OCI-LY1 (cell line): ENCODE results near the gene CRYAA.
"Not testable (repeated sequence)": the region's sequence is repeated elsewhere in the genome, so short reads cannot be mapped to it uniquely, and the experiment has no call there.

ENCODE experiments used
- H2AFZ ChIP-seq: fragments of 200-600 bp; sonication (generic), shearing (Covaris generic); 2 replicates; pipeline ENCODE4 v1.6.0; 2014; ENCODE audit warnings: antibody characterized with exemption, mild to moderate bottlenecking, low read length
- H3F3A ChIP-seq: fragments of 200-600 bp; sonication (generic), shearing (Covaris generic); 2 replicates; pipeline ENCODE4 v1.6.0; 2014; ENCODE audit warnings: mild to moderate bottlenecking, antibody characterized with exemption, low read length, moderate library complexity; ENCODE audit not compliant: insufficient read depth
- H3K27ac ChIP-seq: fragments of 200-600 bp; sonication (generic); 2 replicates; pipeline ENCODE4 v1.5.1; 2014; ENCODE audit warnings: low read length, mixed run types, mild to moderate bottlenecking, low read depth; ENCODE audit not compliant: poor library complexity, severe bottlenecking
- H3K27me3 ChIP-seq: fragments of 200-600 bp; sonication (generic); 2 replicates; pipeline ENCODE4 v1.6.0; 2014; ENCODE audit warnings: antibody characterized with exemption, mild to moderate bottlenecking, low read length, moderate library complexity; ENCODE audit not compliant: insufficient read depth
- H3K36me3 ChIP-seq: fragments of 200-600 bp; sonication (generic); 2 replicates; pipeline ENCODE4 v1.6.1; 2014; ENCODE audit warnings: mild to moderate bottlenecking, antibody characterized with exemption, low read length, moderate library complexity, mixed read lengths; ENCODE audit not compliant: insufficient read depth
- H3K4me1 ChIP-seq: fragments of 200-600 bp; sonication (generic); 2 replicates; pipeline ENCODE4 v1.5.1; 2014; ENCODE audit warnings: mild to moderate bottlenecking, low read length, moderate library complexity; ENCODE audit not compliant: insufficient read depth, severe bottlenecking
- H3K4me2 ChIP-seq: fragments of 200-600 bp; sonication (generic), shearing (Covaris generic); 2 replicates; pipeline ENCODE4 v1.6.1; 2014; ENCODE audit warnings: low read length
- H3K4me3 ChIP-seq: fragments of 200-600 bp; sonication (generic); 2 replicates; pipeline ENCODE4 v1.5.1; 2014; ENCODE audit warnings: low read length, low read depth, mild to moderate bottlenecking, mixed read lengths; ENCODE audit not compliant: poor library complexity, severe bottlenecking
- H3K79me2 ChIP-seq: fragments of 200-600 bp; shearing (Covaris generic); 2 replicates; pipeline ENCODE4 v1.6.1; 2016; ENCODE audit warnings: mixed run types, low read length, mixed read lengths; ENCODE audit not compliant: insufficient read depth
- H3K9ac ChIP-seq: fragments of 200-600 bp; sonication (generic), shearing (Covaris generic); 2 replicates; pipeline ENCODE4 v1.6.1; 2014; ENCODE audit warnings: mild to moderate bottlenecking, low read length, mixed read lengths
- H3K9me2 ChIP-seq: fragments of 200-600 bp; sonication (generic), shearing (Covaris generic); 2 replicates; pipeline ENCODE4 v1.6.1; 2014; ENCODE audit warnings: low read depth, mild to moderate bottlenecking, low read length, mixed read lengths
- H3K9me3 ChIP-seq: fragments of 200-600 bp; shearing (Covaris generic); 2 replicates; pipeline ENCODE4 v1.6.1; 2014; ENCODE audit warnings: low read length, mixed read lengths
- H4K20me1 ChIP-seq: fragments of 200-600 bp; sonication (generic), shearing (Covaris generic); 2 replicates; pipeline ENCODE4 v1.6.0; 2016; ENCODE audit warnings: mild to moderate bottlenecking, low read length; ENCODE audit not compliant: insufficient read depth

CRYAA gene

DNA sequence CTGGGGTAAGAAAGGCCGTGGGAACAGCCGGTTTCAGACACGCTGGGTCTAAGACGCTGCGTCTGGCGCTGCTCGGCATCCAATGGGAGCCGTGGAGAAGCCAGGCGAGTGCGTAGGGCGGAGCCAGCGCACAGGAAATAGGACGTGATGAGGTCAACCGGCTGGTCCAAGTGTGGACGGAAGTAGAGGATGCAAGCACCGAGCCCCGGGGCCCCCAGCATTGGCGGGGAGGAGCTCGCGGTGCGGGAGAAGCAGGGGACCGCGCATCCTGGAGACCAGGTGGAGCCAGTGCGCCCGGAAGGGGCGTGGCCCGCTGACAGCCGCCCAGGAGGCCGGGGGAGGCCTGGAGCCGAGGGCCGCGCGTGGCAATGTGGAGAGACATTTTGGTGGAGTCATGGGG, 15.2 kb upstream of the CRYAA start:
- not testable (repeated sequence) for H4K20me1 ChIP-seq, H2AFZ ChIP-seq, H3K9me2 ChIP-seq, H3K27me3 ChIP-seq, H3K4me3 ChIP-seq, H3K9me3 ChIP-seq, H3K36me3 ChIP-seq, H3K9ac ChIP-seq, H3K4me1 ChIP-seq, H3F3A ChIP-seq, H3K79me2 ChIP-seq, H3K27ac ChIP-seq, H3K4me2 ChIP-seq

DNA sequence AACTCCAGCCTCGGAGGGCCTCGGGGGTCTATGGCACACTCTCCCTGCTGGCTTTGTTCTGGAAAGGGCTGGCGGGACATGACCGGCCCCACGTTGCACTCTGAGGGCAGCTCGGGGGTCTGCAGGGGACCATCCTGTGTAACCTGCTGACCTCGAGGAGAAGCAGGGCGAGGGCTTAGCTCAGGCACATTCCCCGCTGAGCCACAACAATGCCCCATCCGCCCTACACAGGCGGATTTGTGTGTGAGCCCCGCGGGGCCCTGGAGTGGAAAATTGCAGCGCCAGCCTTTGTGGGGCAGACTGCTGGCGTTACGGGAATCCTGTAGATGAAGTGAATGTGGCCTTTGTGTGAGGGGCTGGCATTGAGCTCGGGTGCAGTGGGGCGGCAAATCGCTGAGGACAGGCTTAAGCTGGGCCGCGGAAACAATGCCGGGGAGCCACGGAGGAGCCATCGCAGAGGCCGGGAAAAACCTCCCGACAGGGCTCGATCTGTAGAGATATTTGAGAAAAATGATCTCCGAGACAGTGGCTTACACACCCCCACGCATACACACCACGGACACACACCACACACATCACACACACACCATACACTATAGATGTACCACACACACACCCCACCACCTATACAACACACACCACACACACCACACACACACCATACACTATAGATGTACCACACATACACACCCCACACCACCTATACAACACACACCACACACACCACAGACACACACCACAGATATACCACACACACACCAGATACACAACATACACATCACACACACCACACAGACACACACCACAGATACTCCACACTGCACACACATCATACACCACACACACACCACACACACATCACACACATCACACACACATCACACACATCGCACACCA, 9.3 kb upstream of the CRYAA start:
- H3F3A ChIP-seq, H3K36me3 ChIP-seq, H4K20me1 ChIP-seq, H3K27ac ChIP-seq, H3K4me2 ChIP-seq, H3K9me2 ChIP-seq, H3K79me2 ChIP-seq, H3K4me3 ChIP-seq, H2AFZ ChIP-seq, H3K9me3 ChIP-seq, H3K9ac ChIP-seq, H3K27me3 ChIP-seq, H3K4me1 ChIP-seq: not testable (repeated sequence)

DNA sequence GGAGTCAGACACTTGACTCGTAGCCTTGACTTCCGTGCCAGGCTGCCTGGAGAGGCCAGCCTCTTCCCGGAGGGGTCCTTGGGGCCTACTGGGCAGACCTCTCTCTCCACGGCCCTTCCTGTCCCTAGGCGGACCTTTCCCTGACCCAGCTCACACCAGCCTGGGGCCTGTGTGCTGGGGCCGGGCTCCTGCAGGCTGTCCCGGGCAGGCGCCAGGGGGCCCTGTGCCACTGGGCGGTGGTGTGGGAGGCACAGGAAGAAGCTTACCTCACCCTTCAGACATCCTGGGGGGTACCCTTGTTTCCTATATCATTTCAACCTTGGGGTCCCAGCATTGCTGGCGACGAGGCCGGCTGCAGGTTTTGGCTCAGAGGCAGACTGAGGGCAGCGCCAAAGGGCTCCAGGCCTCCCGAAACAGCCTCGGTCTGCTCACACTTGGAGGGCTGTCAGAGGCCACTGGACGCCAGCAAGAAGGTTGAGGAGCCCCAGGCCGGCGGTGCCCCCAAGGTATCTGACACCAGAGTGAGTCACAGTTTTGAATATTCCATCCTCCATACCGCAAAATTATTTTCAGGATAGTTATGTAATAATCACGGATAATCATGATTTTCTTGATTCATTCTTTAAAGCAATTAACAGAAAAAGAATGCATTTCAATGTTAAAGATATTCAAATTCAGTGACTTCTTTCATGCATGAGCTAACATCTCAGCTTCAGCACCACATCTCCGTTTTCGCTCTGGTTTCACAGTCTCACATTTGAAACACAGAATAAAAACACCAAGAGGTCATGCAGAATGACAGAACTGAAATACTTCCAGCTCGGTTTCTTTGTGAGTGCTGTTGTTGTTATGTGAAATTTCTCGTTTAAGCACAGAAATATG, 6.7 kb upstream of the CRYAA start:
- H3K27me3 ChIP-seq, H3K4me2 ChIP-seq, H3K79me2 ChIP-seq, H3K9me2 ChIP-seq, H3F3A ChIP-seq, H3K9ac ChIP-seq, H4K20me1 ChIP-seq, H2AFZ ChIP-seq, H3K27ac ChIP-seq, H3K9me3 ChIP-seq, H3K36me3 ChIP-seq, H3K4me1 ChIP-seq, H3K4me3 ChIP-seq: not testable (repeated sequence)

GRCh38 chr21:43162708-43163205, 6.1 kb upstream of the CRYAA start:
- not testable (repeated sequence) for H3K9me2 ChIP-seq, H4K20me1 ChIP-seq, H3K4me2 ChIP-seq, H3K79me2 ChIP-seq, H3K36me3 ChIP-seq, H3K4me3 ChIP-seq, H3K9ac ChIP-seq, H3K9me3 ChIP-seq, H3K27ac ChIP-seq, H2AFZ ChIP-seq, H3F3A ChIP-seq, H3K4me1 ChIP-seq, H3K27me3 ChIP-seq

DNA sequence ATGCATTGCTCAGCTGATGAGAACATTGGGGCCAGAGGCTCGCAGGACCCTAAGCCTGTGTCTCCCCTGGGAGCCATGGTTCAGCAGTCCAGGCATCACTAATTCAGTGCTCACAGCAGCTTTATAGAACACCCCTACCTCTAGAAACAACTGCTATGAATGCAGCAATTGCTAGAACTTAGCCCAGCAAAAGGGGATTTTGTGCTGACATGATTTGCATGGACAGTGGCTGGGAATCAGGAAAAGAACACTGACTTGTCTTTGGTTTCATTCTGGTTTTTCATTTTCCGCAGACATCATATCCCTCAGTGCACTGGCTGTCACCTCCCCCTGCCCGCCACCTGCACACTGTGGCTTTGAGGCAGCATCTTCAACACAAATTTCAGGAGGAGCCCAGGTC, 4.0 kb upstream of the CRYAA start:
- not testable (repeated sequence) for H3K4me1 ChIP-seq, H3K9me3 ChIP-seq, H3K9me2 ChIP-seq, H3K79me2 ChIP-seq, H3K9ac ChIP-seq, H3K27me3 ChIP-seq, H3K4me2 ChIP-seq, H3K36me3 ChIP-seq, H2AFZ ChIP-seq, H4K20me1 ChIP-seq, H3K27ac ChIP-seq, H3F3A ChIP-seq, H3K4me3 ChIP-seq

DNA sequence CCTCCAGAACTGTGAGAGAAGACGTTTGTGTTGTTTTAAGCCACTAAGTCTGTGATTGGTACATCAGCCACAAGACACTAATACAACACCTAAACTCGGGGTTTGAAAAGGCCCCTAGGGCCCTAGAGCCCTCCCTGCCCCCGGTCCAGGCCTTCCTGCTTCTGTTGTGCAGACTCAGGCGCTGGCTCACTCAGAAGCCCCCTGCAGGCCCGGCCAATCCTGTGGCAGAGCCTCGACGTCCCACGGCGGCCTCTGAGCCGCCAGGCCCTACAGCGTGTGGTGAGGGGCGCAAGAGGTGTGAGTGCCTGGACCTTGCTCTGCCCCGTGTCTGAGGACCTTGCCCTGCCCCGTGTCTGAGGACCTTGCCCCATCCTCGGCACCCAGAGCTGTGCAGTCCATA, 3.1 kb upstream of the CRYAA start:
- H3K79me2 ChIP-seq, H3F3A ChIP-seq, H3K9me2 ChIP-seq, H3K4me3 ChIP-seq, H3K36me3 ChIP-seq, H2AFZ ChIP-seq, H3K4me1 ChIP-seq, H3K4me2 ChIP-seq, H3K9me3 ChIP-seq, H3K27ac ChIP-seq, H3K9ac ChIP-seq, H4K20me1 ChIP-seq, H3K27me3 ChIP-seq: not testable (repeated sequence)

GRCh38 chr21:43169230-43169886, 550 bp downstream of the CRYAA start:
- H3K9me2 ChIP-seq, H3K27ac ChIP-seq, H3K4me2 ChIP-seq, H3K9me3 ChIP-seq, H4K20me1 ChIP-seq, H3K4me3 ChIP-seq, H3K27me3 ChIP-seq, H3F3A ChIP-seq, H2AFZ ChIP-seq, H3K36me3 ChIP-seq, H3K9ac ChIP-seq, H3K4me1 ChIP-seq, H3K79me2 ChIP-seq: not testable (repeated sequence)
